K562 (cell line): ENCODE results near the gene DNMT3L.

ENCODE experiments used
- CTCF ChIP-seq, 3 experiments: IDR thresholded peaks in 2 of 3; conservative IDR thresholded peaks in 1 of 3; 2 replicates each; pipeline ENCODE4 v1.5.1; 2011 to 2012; ENCODE audit warnings: low read length in 3 of 3, mild to moderate bottlenecking in 3 of 3, control low read depth in 2 of 3, improper control_type of control experiment in 1 of 3, inconsistent platforms in 1 of 3, low read depth in 1 of 3, mixed read lengths in 1 of 3, moderate library complexity in 1 of 3; ENCODE audit not compliant: insufficient read depth in 2 of 3
- HIVEP1 ChIP-seq: fragments of 250-450 bp; sonication (Bioruptor Pico); IDR thresholded peaks from 2 replicates; pipeline ENCODE4 v1.4.0; 2020; ENCODE audit warnings: mild to moderate bottlenecking
- SPI1 ChIP-seq: IDR thresholded peaks from 2 replicates; pipeline ENCODE4 v1.6.1; 2011; ENCODE audit warnings: low read depth, low read length, control low read depth, borderline replicate concordance
- ZBTB2 ChIP-seq: fragments of 450-650 bp; IDR thresholded peaks from 2 replicates; pipeline ENCODE4 v1.6.1; 2016; ENCODE audit warnings: antibody characterized with exemption
- ZNF232 ChIP-seq: sonication (generic); formaldehyde crosslinking; IDR thresholded peaks from 2 replicates; pipeline ENCODE4 v1.8.0; 2022; ENCODE audit warnings: mild to moderate bottlenecking, missing genetic modification reagents
- TF ChIP-seq, protein P1 (sequence below): IDR thresholded peaks from 2 replicates; pipeline ENCODE4 v1.6.1; 2011; ENCODE audit not compliant: insufficient read length; ENCODE audit errors: extremely low read depth

GRCh38 chr21:44288251-44289110, 26.8 kb upstream of the DNMT3L start:
- TF ChIP-seq HIVEP1 (CRISPR knock-in tag) (no peak), SPI1 (no peak), ZNF232 (no peak), CTCF (IDR thresholded peaks at IDR 0.05 in 2 of 3, conservative IDR thresholded peaks at IDR 0.05 in 1 of 3; ENCODE audit: insufficient read depth in 2 of 3, low read depth in 1 of 3, low read length in 3 of 3) (no peak), ZBTB2 (no peak)
- TF ChIP-seq, protein P1, sequence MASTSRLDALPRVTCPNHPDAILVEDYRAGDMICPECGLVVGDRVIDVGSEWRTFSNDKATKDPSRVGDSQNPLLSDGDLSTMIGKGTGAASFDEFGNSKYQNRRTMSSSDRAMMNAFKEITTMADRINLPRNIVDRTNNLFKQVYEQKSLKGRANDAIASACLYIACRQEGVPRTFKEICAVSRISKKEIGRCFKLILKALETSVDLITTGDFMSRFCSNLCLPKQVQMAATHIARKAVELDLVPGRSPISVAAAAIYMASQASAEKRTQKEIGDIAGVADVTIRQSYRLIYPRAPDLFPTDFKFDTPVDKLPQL = no peak
